GM21529 (cell line): ENCODE data around the gene LRRC4C.

Experiments
- ATAC-seq: cut with Tn5 transposase; IDR thresholded peaks from one replicate; pipeline ENCODE4 v1.9.1; 2021; ENCODE audit not compliant: unreplicated experiment

The LRRC4C gene

DNA sequence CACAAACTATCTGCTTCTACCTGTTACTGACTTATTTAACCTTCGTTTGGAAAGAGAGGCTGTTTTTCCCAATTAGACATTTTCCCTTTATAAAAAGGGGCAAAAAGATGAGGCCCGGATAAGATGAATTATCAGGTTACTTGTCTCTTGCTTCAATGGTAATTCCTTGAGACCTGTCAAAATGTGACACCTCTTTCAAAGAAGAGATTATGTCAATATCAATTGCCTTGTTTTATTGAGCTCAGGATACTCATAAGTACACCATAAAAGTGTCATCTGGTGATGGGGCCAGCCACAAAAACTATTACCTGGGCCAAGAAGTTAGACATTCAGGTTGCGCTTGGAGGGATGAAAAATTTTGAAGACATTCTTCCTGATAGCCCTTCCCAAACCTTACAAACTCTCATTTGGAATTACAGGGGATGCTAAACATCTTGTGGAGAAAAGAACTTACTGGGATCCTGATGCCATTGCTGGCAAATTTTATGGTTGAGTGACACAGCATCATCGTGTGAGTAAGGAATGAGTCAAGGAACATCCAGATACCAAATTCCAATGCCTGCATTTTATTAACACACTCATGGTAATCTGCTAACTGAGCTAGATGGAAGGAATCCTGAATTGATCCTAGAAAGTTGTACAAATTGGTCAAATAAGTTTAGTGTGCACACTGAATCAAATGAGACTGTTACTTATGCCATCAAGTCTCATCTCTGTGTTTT lies 1071.2 kb downstream of the LRRC4C start:
- no peak for ATAC-seq

DNA sequence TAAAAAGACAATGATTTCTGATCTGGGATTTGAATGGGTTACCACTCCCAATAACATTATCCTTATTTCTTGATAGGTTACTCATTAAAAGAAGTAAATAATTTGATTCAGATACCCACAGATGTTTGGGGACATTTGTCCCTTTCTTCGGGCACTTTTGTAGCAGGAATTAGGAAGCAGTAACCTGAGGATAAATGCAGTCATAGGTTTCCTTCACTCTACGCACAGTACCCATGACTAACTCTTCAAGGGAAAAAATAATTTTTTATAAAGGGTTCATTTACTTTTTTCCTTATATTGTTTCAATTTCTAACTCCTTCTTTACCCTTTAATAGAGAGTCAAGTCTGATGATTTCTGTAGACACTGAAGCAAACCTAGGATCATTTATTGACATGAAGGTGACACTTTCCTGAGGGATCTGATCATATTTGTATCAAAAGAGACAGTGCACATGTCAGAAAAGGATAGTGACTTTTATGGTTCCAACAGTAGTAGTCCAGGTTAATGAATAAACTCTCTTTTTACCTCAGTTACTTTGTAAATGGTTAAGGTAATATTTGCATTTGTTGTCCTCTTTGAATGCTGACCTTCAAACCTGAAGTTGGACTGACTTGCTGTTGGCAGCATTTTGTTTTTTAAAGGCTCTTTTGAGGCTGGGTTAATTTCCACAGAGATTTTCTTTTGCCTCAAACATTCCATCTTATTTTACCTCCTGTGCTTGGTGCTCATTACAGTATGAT lies 1072.0 kb downstream of the LRRC4C start:
- ATAC-seq: no peak

GRCh38 chr11:40384991-40385390 lies 1074.5 kb downstream of the LRRC4C start:
- ATAC-seq: no peak

- ATAC-seq: no peak
Observed at GRCh38 chr11:40381481-40381880, 1078.0 kb downstream of the LRRC4C start.

GRCh38 chr11:40380835-40381234 lies 1078.6 kb downstream of the LRRC4C start:
- ATAC-seq: no peak

DNA sequence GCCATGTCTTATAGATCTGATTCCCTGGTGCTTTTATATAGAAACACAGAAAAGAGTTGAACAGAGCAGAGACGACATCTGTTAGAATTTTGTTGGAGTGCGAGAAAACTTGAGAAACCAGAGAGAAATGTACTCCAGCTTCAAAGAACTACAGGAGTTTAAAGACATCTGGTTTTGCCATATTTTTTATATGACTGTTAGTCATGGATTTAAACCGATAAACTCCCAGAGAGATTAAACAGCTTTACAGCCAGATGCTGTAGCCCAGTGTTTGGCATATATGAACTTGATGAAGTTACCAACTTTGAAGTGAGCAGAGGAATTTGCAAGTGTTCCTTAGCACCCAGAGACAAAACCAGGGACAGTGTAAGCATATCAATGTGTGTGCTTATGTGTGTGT lies 1083.1 kb downstream of the LRRC4C start:
- no peak for ATAC-seq

- no peak for ATAC-seq
Observed at GRCh38 chr11:40370821-40371616, 1088.4 kb downstream of the LRRC4C start.

DNA sequence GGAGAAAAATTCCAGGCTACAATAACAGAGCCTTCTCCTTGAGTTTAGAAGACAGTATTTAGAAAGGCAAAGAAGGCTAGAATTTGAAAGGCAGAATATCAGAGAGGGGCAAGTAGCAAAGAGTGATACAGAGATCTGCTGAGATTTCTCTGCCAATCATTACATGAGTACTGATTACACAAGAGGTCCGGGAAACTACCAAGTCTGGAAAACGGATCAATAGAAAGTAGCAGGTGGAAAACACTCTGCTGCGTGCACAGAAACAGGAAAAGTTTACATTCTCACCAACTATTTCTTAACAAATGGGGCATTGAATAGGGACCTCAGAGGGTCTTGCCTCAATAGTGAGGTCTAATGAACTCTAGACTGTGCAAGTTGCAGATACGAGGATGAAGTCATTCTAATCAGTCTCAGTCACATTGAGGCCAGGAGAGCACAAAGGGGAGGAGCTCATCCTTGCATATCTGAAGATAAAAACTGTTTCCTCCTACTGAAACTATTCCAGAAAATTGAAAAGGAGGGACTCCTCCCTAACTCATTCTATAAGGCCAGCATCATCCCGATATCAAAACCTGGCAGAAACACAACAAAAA lies 1099.2 kb downstream of the LRRC4C start:
- no peak for ATAC-seq

DNA sequence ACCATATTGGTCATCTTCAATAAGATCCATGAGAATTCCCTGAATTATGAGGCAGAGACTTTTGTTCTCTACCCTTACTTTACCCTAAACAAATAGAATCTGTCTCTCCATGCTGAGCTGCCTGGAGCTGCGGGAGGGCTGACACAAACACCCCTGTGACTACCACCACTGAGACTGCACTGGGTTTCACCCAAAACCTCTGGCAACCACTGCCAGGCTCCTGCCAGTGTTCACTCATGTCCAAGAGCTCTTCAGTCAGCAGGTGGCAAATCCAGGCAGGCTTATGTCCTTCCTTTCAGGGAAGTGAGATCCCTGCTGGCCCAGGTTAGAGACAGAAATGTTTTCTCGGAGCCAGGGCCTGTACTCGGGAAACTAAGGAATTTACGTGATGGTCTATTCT lies 1105.3 kb downstream of the LRRC4C start:
- no peak for ATAC-seq

GRCh38 chr11:40340911-40341310 lies 1118.5 kb downstream of the LRRC4C start:
- no peak for ATAC-seq

GRCh38 chr11:40338739-40339138 lies 1120.7 kb downstream of the LRRC4C start:
- no peak for ATAC-seq

GRCh38 chr11:40338062-40338461 lies 1121.4 kb downstream of the LRRC4C start:
- ATAC-seq: no peak

GRCh38 chr11:40337118-40337517 lies 1122.3 kb downstream of the LRRC4C start:
- no peak for ATAC-seq

GRCh38 chr11:40328890-40329614 lies 1130.4 kb downstream of the LRRC4C start:
- ATAC-seq: no peak

- ATAC-seq: no peak
Observed at GRCh38 chr11:40323241-40323640, 1136.2 kb downstream of the LRRC4C start.

DNA sequence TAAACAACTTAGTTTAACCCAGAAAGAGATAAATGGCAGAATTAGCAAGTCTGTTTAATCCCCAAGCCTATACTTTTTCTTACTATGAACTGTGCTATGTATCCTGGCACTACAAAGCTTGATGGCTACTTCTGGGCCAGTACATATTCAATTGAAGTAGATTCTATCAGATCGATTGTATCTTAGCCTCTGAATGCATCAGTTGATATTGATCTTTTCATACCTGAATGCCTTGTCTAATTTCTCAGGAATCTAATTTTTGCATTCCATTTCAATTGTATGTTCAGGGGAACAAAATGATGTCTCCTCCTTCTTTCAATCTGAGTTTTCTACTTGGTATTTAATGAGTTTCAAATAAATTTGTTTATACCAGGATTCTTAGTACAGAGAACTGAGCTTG lies 1137.9 kb downstream of the LRRC4C start:
- ATAC-seq: no peak

DNA sequence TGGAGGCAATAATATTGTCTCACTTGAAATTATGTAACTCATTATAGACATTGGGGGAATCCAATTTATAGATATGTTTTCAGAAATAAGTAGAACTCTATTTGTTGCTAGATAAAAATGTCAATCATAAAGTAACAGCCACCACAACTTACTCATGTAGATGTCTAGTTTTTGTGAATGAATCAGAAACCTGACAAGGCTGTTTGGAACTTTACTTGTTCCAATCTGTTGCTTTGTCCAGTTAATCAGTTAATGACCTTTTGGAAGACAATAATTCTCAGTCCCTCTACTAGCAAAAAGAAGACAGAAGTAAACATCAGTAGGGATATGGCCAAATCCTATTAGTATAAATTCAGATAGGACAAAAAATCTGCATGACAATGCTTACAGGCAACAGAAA lies 1143.3 kb downstream of the LRRC4C start:
- no peak for ATAC-seq

DNA sequence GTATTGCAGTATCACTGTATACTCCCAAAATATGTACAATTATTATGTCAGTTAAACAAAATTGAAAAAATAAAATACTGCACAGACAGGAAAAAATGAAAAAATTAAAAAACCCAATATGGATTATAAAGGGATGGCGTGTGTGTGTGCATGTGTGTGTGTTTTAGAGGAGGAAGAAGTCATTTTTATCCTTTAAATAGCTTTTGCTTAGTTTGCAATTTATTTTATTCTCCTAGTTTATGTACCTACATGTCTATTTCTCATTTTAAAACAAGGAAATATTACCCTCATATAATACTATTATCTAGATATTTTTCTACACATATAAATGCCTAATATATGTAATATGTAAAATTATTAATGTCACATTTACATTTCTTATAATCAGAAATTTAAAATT lies 1144.3 kb downstream of the LRRC4C start:
- no peak for ATAC-seq

DNA sequence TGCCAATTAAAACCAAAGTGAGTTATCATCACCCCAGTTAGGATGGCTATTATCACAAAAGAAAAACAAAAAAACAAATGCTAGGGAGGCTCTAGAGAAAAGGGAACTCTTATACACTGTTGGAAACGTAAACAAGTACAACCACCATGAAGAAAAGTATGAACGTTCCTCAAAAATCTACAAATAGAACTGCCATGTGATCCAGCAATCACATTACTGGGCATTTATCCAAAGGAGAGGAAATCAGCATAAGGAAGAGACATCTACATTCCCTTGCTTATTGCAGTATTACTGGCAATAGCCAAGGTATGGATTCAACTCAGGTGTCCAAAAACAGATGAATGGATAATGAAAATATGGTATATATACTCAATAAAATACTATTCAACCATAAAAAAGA lies 1145.1 kb downstream of the LRRC4C start:
- no peak for ATAC-seq

- peak; percentile 79 for ATAC-seq
Observed at GRCh38 chr11:40306938-40307548, 1152.4 kb downstream of the LRRC4C start.
